Subcutaneous adipose tissue (tissue), 4 donors: ENCODE measurements around the gene GGCX. TPM values are rescaled to one million over a fixed set of nuclear protein-coding genes. Genes with fewer than 3 reads are reported as not detected.

Experiments used
- CTCF ChIP-seq: fragments of 450-650 bp; IDR thresholded peaks from one replicate; pipeline ENCODE4 v1.5.1; 2016; ENCODE audit warnings: low read depth, mild to moderate bottlenecking, control low read depth, antibody characterized with exemption, moderate library complexity
- total RNA-seq, 4 donors: library from RNA; depleted of rRNA; stranded (reverse); fragments of >200 nt; gene quantifications; one replicate each; pipeline ENCODE4 v1.1.0, GENCODE V29; 2016

GGCX gene
- 10 to 100 TPM; 26.5 to 53.3 (median 30.8) TPM for total RNA-seq

GRCh38 chr2:85561280-85562212, at the start of gene GGCX:
GGCX (minus strand) TSS chr2:85561493; CDS start chr2:85561428, 65 bp downstream.
- no peak for TF ChIP-seq CTCF

GRCh38 chr2:85607268-85608215, 46.2 kb upstream of the GGCX start:
- TF ChIP-seq CTCF = no peak

GRCh38 chr2:85606116-85606455, 44.8 kb upstream of the GGCX start:
- TF ChIP-seq CTCF = no peak

- no peak for TF ChIP-seq CTCF
Observed at GRCh38 chr2:85605406-85606115, 44.3 kb upstream of the GGCX start.

GRCh38 chr2:85604568-85605339, 43.5 kb upstream of the GGCX start:
- no peak for TF ChIP-seq CTCF

GRCh38 chr2:85602476-85603234, 41.4 kb upstream of the GGCX start, which contains the start of gene TMEM150A:
TMEM150A (minus strand) TSS chr2:85602698; CDS start chr2:85601948, 750 bp downstream.
- no peak for TF ChIP-seq CTCF
